AG09309 (cell line): ENCODE data around the gene SEM1.
A peak's percentile ranks its signal among the peaks of the same experiment; 100 is the strongest.
"Not testable (repeated sequence)": the region's sequence is repeated elsewhere in the genome, so short reads cannot be mapped to it uniquely, and the experiment has no call there.

Source experiments
- DNase-seq: peaks from one replicate; pipeline ENCODE4 v3.0.0-alpha.2; 2010; ENCODE audit warnings: low read depth
- H3K4me3 ChIP-seq: 2 replicates; pipeline ENCODE4 v1.5.1; 2011; ENCODE audit warnings: mild to moderate bottlenecking, low read depth, low read length, moderate library complexity; ENCODE audit not compliant: control insufficient read depth
- TF ChIP-seq, protein P1 (sequence below): IDR thresholded peaks from 2 replicates; pipeline ENCODE4 v1.5.1; 2011; ENCODE audit warnings: mild to moderate bottlenecking, low read depth, low read length, inconsistent platforms; ENCODE audit not compliant: insufficient read depth, control insufficient read depth; ENCODE audit errors: missing control alignments

SEM1 gene

DNA sequence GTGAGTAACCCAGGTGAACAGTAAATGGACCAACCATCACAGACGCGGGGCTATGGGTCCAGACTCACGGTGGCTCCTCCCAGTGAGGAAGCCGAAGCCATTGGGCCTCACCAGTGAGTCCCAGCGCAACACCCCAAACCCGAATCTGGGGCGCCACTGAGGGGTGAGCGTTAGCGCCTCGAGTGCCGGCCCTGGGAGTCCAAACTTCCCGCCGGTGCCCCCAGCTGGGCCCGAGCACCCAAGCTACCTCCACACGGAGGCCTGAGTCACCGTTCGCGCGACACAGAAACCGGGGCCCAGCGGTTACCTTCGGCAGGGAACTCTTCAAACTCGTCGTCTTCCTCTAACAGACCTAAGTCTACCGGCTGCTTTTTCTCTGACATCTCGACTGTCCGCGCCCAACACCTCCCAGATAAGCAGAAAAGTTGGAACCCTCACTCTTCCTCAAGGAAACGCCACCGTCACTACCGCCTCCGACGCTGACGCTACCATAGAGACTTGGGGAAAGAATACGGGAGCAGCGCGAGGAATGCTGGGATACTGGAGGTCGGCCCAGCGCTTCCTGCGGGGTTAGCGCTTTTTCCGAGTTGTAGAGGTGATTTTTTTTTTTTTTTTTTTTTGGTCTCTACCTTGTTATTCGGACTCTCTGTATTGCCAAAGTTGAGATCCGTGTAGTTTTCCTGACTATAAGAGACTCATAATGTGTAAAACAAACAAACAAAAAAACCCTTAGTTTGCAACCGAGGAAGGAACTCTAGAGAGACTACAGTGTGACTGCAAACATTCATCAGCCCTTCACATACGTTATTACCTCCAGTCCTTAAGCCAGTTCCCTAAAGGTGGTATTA, at the start of gene SEM1:
SEM1 (minus strand) TSS at position 466 of the 848 bp plus-strand sequence; CDS start at position 383, 83 bp downstream.
- TF ChIP-seq, protein P1, sequence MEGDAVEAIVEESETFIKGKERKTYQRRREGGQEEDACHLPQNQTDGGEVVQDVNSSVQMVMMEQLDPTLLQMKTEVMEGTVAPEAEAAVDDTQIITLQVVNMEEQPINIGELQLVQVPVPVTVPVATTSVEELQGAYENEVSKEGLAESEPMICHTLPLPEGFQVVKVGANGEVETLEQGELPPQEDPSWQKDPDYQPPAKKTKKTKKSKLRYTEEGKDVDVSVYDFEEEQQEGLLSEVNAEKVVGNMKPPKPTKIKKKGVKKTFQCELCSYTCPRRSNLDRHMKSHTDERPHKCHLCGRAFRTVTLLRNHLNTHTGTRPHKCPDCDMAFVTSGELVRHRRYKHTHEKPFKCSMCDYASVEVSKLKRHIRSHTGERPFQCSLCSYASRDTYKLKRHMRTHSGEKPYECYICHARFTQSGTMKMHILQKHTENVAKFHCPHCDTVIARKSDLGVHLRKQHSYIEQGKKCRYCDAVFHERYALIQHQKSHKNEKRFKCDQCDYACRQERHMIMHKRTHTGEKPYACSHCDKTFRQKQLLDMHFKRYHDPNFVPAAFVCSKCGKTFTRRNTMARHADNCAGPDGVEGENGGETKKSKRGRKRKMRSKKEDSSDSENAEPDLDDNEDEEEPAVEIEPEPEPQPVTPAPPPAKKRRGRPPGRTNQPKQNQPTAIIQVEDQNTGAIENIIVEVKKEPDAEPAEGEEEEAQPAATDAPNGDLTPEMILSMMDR = no peak
- peak within 1 kb of the TSS; percentile 67 for H3K4me3 ChIP-seq
- peak; percentile 38 for DNase-seq

DNA sequence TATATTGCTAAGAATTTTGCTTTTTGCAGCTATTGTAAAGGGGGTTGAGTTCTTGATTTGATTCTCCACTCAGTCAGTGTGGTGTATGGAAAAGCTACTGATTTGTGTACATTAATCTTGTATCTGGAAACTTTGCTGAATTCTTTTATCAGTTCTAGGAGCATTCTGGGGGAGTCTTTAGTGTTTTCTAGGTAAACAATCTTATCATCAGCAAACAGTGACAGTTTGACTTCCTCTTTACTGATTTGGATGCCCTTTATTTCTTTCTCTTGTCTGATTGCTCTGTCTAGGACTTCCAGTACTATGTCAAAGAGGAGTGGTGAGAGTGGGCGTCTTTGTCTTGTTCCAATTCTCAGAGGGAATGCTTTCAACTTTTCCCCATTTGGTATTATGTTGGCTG, 48.2 kb upstream of the SEM1 start:
- not testable (repeated sequence) for H3K4me3 ChIP-seq, DNase-seq

DNA sequence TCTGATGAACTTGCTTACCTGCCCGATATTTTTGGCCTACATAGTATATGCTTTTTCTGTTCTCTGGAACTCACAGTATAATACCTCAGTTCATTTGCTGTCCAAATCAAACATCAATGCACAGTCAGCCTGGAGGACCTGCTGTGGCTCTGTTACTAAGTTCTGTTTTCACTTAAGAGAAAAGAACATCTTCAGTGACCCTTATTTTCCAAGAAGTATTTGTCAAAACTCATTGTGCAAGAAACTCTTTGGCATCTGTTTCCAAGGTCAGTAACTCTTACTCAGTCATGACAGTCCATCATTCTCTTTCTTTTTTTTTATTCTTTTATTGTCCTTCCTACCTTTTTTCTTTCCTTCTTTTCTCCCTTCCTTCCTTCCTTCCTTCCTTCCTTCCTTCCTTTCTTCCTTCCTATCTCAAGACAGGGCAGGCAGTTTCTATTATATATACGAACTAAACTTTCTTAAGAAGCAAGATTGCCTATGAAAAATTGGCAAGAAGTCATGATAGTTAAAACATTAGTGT, 37.8 kb upstream of the SEM1 start:
- DNase-seq = no peak
- no peak overlapping the region for H3K4me3 ChIP-seq
- TF ChIP-seq, protein P1 = no peak

DNA sequence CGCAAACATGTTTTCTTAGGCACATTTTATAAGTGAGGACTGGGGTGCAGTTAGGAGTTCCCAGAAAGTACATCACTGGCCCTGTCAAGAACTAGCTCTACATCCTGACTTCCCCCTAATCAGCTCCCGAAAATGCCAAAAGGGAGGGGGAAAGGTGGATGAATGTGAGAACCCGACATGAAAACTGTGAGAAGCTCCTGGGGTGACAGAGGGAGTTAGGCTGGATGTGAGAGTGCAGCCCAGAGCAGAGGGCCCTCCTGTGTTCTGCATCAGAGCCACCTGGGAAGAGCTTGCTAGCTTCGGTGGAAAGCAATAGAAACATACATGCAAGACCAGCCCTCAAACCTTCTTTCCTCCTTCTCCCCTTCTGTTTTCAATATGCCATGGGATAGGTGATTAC, 30.5 kb upstream of the SEM1 start:
- TF ChIP-seq, protein P1 = no peak
- no peak overlapping the region for H3K4me3 ChIP-seq
- no peak for DNase-seq

DNA sequence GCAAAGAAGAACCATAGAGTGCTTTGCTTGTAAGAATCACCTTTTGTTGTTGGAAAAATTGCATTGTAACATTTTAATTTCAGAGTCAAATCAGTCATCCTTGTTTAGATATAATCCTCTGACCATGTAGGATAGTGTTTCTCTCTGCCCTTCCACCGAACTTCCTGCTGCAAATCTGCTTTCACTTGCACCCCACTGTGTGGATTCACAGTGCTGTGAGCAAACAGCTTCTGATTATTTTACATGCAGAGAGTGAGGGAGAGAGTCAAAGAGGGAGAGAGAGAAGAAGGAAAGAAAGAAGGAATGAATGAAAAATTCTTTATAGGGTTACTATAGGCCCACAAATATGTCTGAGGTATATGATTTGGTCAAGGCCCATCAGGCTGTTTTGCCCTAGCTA, 30.0 kb upstream of the SEM1 start:
- TF ChIP-seq, protein P1 = no peak
- DNase-seq = no peak
- no peak overlapping the region for H3K4me3 ChIP-seq

DNA sequence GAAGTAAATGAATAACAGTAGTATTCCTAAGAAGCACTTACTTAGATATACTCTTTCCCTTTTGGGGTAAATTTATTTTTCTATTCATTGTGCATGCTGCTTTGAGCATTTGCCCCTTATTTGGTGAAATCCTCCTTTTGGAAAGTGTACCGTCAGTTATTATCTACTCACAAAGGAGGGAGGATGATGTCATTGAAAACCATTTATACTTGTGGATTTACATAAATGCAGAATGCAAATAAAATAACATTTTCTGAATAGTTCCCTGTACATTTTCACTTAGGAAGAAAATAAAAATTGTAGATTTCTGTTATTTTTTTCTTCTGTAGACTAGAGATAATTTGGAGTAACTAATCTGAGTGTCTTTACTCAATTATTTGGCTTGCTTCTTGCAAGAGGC, 29.5 kb upstream of the SEM1 start:
- TF ChIP-seq, protein P1 = no peak
- H3K4me3 ChIP-seq = no peak overlapping the region
- no peak for DNase-seq

DNA sequence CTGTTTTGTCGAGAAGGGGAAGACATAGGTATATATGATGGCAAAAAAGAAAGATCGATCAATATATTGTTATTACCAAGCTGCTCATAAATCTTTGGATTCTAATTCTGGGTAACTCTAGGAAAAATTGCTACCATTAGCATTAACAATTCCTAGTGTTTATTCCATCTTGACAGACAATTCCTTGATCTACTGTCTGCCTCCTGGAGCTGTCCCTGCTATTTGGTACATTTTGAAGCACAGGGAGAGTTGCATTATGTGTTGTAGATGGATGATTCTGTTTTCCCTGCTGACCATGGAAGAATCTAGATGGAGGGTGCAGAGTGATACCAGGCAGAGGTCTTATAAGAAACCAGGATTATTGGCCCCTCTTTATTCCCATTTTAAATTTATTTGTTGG, 29.1 kb upstream of the SEM1 start:
- TF ChIP-seq, protein P1 = no peak

More for the DNA sequence above, 29.1 kb upstream of the SEM1 start:
- H3K4me3 ChIP-seq = no peak overlapping the region
- no peak for DNase-seq
